ENCODE measurements around the gene ACSM3.

DNA sequence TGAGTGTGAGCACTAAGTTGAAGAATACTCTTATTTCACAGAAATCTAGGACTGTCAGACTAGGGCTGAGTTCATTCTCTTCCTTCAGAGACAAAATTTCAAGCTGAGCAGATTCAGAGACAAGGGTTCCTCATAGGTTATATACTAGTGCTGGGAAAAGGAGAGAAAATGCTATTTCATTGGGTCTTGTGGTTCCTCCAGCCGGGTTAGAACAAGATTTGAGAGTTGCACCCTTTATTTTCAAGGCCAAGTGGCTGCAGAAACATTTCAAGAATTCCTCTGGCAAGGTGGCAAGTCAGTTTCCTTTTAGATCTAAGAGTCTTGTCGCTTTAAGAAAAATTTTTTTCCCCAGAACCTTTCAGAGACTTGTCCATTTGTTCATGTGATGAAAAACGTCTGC, 29.0 kb upstream of the ACSM3 start:
- no peak for TF ChIP-seq EZH2 (IDR thresholded peaks at IDR 0.05; ENCODE audit: insufficient read depth, poor library complexity, severe bottlenecking)
- no peak for TF ChIP-seq EZH2phosphoT487 (IDR thresholded peaks at IDR 0.05; ENCODE audit: insufficient read depth, low read depth)
